VCaP (cell line): ENCODE measurements around the gene DNASE1L1.
A peak's percentile ranks its signal among the peaks of the same experiment; 100 is the strongest.

Source experiments
- H3K27ac ChIP-seq: fragments of 450-650 bp; 2 replicates; pipeline ENCODE4 v1.5.1; 2017
- CTCF ChIP-seq: fragments of 450-650 bp; conservative IDR thresholded peaks from 2 replicates; pipeline ENCODE4 v1.5.1; 2017; ENCODE audit warnings: mild to moderate bottlenecking, moderate library complexity

Gene DNASE1L1

GRCh38 chrX:154434394-154435168, 25.5 kb upstream of the DNASE1L1 start:
- no peak for TF ChIP-seq CTCF
- H3K27ac ChIP-seq: no peak overlapping the region

- TF ChIP-seq CTCF: no peak
- no peak overlapping the region for H3K27ac ChIP-seq
These were observed 24.6 kb upstream of the DNASE1L1 start for GRCh38 chrX:154433605-154434004.

GRCh38 chrX:154432210-154432609, 23.2 kb upstream of the DNASE1L1 start:
- TF ChIP-seq CTCF: no peak
- H3K27ac ChIP-seq: peak overlapping the region; percentile 43; the same call in 1 of the 2 replicates

- peak overlapping the region; percentile 43 for H3K27ac ChIP-seq
- no peak for TF ChIP-seq CTCF
These were observed 22.3 kb upstream of the DNASE1L1 start for GRCh38 chrX:154431341-154431740.

- TF ChIP-seq CTCF: no peak
- H3K27ac ChIP-seq: peak overlapping the region; percentile 43
These were observed 21.9 kb upstream of the DNASE1L1 start for GRCh38 chrX:154430916-154431315.

- peak overlapping the region; percentile 43 for H3K27ac ChIP-seq
- no peak for TF ChIP-seq CTCF
These were observed 21.4 kb upstream of the DNASE1L1 start for GRCh38 chrX:154430479-154430878.

- no peak for TF ChIP-seq CTCF
- peak overlapping the region; percentile 76 for H3K27ac ChIP-seq
These were observed 20.7 kb upstream of the DNASE1L1 start for GRCh38 chrX:154429711-154430110.
